Stimulated activated CD8-positive, alpha-beta memory T cell treated with anti-CD3 and anti-CD28 coated beads, Interleukin-4, amount 100 ng/mL, for 1 hour (primary cell): ENCODE results near the gene PPARG.
"Not testable (repeated sequence)": the region's sequence is repeated elsewhere in the genome, so short reads cannot be mapped to it uniquely, and the experiment has no call there.

Experiments
- DNase-seq, 2 donors: peaks; one replicate each; pipeline ENCODE4 v3.0.0-alpha.2; 2020; ENCODE audit warnings: low read depth in 2 of 2, low spot score in 1 of 2

PPARG gene

GRCh38 chr3:12375572-12375971, 86.7 kb downstream of the PPARG start:
- no peak for DNase-seq

- DNase-seq = no peak
Measured at GRCh38 chr3:12379640-12380429, 91.0 kb downstream of the PPARG start.

DNA sequence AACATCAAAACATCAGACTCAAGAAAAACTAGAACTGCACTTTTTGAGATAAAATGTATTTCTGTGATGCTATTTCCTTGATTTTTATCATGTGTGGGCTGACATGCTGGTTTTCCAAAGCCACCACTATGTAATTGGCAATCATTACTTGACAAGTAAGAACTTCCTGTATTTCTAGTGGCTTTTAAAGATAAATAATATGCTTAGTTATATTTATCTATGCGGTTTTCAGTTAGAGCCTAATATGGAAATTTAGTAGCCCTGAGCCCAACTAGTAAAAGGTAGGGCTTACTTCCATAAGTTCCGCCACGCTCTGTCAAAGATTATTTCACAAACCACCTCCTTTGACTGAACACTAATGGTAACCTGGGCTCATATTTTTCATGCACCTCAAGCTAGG, 91.6 kb downstream of the PPARG start:
- DNase-seq = no peak

DNA sequence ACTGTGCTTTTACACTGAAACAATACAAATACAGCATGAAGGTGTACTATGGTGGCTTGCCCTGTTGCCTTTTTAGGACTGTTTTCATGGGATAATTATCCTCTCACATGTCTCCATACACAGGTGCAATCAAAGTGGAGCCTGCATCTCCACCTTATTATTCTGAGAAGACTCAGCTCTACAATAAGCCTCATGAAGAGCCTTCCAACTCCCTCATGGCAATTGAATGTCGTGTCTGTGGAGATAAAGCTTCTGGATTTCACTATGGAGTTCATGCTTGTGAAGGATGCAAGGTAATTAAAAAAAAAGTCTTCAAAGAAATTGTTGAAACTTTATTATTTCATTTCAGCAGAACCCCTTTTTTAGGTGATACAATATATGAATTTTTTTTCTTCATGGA, 92.3 kb downstream of the PPARG start:
- no peak for DNase-seq

DNA sequence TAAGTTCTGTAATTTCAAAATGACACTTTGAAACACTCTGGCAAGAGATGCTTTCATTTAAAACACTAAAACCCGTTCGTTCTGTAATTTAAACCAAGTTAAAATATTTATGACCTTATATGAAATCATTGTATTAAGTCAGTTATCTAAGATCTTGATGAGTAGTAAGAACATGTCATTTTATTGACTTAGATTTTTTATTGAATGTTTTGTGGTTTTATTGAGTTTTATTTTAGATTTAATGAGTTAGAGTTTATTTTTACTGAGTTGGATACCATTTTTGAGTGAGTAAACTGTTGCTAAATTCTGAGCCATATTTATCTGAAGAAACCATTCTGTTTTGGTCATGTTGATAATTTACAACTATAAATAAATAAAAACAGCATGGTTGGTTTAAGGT, 94.3 kb downstream of the PPARG start:
- DNase-seq = no peak

DNA sequence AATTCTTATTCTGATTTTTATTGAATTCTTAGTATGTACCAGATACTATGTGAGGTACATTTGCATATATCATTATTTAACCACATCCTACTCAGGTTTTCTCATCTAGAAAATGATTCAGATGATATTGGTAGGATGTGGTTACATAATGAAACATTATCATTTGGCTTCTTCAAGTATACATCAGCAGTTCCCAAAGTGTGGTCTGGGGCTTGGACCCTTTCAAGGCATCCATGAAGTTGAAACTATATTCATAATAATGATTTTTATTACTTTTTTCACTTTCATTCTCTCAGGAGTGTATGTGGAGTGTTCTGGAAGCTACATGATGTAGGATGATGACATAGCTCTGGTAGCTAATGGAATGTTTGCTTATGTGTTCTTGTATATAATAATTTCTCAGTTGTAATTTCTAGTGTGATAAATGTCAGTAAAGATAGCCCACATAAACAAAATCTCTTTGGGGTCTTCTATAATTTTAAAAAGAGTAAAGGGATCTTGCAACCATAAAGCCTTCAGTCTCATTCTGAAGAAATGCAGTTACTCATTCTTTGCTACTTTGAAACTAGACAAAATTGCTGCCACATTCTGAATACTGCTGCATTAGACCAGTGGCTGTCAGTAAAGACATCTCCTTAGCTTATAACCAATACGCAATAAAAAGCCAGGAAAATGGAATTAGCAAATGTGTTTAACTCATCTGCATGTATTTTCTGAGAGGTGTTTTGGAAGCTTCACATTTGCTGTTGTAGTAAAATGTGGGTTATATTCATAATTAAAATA, 95.8 kb downstream of the PPARG start:
- no peak for DNase-seq

DNA sequence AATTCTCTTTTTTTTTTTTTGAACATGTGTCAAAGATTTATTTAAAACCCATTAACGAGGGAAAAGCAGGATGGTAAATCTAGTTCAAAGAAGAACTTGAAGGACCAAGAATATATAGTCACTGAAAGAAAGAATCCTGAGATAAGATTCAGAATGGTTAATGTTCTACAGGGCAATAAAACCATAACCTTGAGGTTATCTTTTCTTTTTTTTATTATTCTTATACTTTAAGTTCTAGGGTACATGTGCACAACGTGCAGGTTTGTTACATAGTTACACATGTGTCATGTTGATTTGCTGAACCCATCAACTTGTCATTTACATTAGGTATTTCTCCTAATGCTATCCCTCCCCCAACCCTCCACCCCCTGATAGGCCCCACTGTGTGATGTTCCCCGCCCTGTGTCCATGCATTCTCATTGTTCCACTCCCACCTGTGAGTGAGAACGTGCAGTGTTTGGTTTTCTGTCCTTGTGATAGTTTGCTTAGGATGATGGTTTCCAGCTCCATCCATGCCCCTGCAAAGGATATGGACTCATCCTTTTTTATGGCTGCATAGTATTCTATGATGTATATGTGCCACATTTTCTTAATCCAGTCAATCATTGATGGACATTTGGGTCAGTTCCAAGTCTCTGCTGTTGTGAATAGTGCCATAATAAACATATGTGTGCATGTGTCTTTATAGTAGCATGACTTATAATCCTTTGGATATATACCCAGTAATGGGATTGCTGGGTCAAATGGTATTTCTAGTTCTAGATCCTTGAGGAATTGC, 97.8 kb downstream of the PPARG start:
- not testable (repeated sequence) for DNase-seq

- DNase-seq = no peak
Measured at GRCh38 chr3:12388185-12388584, 99.3 kb downstream of the PPARG start.

- DNase-seq = no peak
Measured at GRCh38 chr3:12392101-12392878, 103.4 kb downstream of the PPARG start.

DNA sequence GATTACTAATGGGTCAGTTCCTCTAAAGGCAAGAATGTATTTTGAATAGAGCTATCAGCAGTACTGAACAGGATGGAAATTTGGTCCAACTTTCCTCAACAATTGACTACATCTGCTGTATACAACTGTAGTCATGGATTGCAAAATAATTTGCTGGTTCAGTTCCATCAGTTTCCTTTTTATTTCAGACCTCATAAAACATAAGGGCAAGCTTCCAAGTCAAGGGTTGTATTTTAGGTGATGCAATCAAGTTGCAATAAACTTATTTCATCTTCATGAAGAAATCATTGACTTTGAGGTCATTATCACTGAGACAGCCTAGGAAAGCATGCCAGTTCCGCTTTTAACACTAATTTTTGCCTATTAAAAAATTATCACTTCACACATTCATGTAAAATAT, 105.0 kb downstream of the PPARG start:
- DNase-seq = no peak

DNA sequence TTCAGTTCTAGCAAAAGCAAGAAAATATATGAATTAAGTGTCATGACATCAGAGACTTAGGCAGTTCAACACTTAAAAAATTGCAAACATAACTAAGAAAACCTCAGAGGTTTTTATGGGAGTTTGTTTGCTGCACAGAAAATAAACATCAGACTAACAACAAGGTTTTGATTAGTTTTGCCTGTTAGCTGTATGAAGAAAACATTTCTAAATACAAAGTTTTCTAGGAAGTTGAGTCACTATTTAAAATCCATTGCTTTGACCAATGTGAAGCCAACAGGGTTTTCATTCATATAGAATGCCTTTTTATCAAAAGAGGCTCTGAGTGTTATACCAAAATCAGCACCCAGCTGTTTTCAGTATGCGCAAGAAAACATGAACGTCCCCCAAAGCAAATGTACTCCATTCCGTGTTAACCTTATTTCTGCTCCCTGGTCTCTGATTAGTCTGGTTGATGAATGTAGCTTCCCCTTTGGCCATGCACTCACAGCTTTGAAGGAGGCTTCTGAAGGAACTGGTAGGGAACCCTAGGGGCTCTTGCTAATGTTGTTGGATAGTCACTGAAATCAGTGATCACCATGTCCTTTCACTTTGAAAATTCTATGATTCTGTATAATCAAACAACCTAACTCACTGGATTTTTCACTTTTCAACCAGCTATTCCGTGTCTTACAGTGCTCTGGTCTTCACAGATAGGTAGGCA, 105.8 kb downstream of the PPARG start:
- DNase-seq = no peak

DNA sequence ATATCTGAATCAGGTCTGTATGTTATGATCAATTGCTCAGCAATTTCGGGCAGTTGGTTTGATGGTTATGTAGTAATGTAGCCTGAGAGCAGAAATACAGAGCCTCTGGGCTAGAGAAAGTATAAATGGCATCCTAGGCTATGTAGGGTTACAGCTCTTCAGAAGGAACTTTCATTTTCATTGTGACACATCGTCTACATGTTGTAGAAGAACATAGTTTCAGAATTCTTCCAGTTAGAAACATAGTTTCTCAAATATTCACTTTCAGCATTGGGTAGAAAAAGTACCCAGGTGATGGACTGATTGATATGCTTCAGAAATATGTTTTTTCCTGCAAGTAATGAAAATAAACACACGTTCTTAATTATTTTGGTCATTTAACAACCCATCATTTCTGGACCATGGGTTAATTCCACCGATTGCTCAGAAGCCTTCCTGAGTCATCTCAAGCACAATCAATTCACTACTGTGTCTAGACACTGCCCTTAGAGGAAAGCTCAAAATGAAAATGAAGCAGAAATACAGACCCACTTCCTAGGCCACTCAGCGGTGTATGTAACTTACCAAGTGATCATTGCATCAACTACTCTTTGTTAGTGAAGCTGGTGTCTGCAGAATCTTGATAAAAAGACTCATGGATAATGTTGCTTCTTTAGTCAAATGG, 106.6 kb downstream of the PPARG start:
- no peak for DNase-seq

- DNase-seq = no peak
Measured at GRCh38 chr3:12396471-12396870, 107.6 kb downstream of the PPARG start.

- DNase-seq = no peak
Measured at GRCh38 chr3:12399226-12399625, 110.4 kb downstream of the PPARG start.

DNA sequence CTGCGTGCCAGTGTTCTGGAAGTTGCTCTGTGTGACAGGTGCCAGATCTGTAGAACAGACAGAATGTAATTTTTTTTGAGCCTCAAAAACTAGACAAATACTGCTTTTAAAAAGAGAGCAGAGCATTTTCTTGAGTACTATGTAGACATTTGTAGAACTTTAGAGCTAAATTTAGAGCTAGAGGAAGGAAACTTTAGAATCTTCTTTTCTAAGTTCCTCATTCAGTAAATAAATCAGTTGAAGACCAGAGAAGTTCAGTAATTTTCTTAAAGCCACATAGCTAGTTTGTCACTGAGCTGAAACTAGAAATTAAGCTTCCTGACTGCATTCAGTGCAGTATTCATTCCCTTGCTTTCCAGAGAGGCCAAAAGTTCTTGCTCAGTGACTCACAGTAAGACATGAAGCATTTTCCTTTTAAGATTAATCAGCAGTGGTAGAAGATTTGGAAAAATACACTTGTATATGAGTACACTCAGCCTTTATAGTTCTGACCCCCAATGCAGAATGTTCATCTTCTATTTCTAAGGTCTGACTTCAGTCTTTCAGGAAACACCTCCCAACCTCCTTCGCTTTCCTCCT, 111.8 kb downstream of the PPARG start:
- no peak for DNase-seq

DNA sequence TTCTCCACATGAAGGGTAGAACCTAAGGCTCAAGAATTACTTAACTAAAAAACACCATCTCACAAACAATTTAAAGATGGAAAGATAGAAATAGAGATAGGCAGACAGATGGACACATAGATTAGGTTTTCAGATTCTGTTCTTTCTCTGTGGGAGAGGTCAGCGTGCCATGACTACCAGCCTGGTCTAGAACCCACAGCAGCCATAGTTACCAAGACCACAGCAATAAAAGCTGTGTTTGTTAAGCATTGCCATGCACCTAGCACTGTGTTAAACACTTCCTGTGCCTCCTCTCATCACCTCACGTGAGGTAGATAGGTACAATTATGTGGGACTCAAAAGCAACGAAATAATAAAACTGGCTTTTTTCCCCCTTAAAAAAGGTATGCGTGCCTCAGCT, 112.3 kb downstream of the PPARG start:
- DNase-seq = no peak

DNA sequence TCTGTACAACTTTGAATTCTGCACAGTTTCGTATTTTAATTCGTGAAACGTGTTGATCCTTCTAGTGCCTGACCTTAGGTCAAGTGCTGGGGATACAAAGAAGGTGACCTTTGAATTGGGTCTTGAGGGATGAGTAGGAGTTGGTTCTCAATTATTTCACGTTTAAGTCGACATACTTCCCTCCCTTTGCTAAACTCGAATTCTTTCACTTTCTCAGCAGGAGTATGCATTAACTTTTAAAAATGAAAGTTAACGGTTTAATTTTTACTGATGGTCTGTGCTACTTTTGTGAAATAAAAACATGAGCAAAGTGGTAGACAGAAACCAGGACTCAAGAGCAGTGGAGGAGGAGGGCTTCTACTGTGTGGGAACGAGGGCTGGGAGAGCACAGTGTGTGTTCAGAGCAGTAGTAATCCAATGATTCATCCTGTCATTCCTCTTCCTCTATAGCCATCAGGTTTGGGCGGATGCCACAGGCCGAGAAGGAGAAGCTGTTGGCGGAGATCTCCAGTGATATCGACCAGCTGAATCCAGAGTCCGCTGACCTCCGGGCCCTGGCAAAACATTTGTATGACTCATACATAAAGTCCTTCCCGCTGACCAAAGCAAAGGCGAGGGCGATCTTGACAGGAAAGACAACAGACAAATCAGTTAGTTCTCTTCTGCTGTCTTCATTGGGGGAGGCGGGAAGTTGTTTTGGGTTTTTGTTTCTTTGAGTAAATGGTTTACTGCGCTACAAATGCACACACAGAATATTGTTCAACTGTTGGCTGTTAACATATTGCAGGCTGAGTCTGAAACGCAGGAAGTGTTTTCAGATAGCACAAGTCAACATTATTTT, 116.8 kb downstream of the PPARG start:
- no peak for DNase-seq

GRCh38 chr3:12408984-12409683, 120.3 kb downstream of the PPARG start:
- DNase-seq = no peak
